Measurements from ENCODE around the gene LTBP2.
"Not testable (repeated sequence)": the region's sequence is repeated elsewhere in the genome, so short reads cannot be mapped to it uniquely, and the experiment has no call there.

LTBP2 gene

DNA sequence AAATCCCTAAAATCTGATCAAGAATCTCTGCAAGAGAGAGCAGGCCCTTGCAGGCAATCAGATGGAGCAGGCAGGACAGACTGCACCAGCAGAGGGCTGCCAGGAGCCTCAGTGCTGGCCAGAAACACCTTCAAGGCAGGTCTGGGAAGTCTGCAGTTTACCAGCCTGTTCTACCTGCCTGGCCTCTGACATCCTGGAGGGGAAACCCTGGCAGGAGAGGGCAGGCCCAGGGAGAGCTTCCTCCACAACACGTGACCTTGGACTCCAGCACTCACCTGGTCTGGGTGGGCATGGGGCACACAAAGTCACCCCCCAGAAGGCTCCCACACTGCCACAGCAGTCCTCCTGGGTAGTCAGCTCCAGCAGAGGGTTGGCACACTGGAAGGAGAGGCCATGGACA, 62.4 kb downstream of the LTBP2 start:
- Histone ChIP-seq H3K4me1 (ENCODE audit: control insufficient read depth, insufficient read depth, low read length) (no peaks in the 10 kb centered on the region), H3K9ac (ENCODE audit: low read length) (no peak overlapping the region), H3K4me3 (ENCODE audit: low read length) (no peak overlapping the region), H3K9me3 (ENCODE audit: control insufficient read depth, low read length) (no peaks in the 10 kb centered on the region), H3K36me3 (ENCODE audit: control insufficient read depth, insufficient read depth, low read length) (no peaks in the 10 kb centered on the region), H3K27me3 (ENCODE audit: control insufficient read depth, insufficient read depth, low read length) (peaks cover 11% of the 10 kb centered on the region)

DNA sequence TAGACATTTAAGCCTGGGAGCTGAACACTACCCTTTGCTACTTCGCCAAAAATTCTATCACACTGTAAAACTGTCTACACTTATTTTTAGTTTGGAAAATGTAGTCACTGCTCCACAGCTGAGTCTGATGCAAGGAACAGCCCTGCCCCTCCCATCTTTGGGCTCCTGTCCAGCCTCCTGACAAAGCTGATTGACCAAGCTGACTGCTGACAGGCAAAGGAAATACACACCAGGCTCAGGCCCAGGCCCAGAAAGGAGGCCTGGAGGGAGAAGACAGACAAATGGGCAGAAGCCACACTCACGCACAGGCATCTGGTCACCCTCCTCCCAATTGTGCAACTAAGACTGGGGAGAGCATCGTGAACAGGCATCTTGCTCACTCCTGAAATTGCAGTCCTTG, 63.2 kb downstream of the LTBP2 start:
- H3K4me1 ChIP-seq (ENCODE audit: control insufficient read depth, insufficient read depth, low read length): no peaks in the 10 kb centered on the region

DNA sequence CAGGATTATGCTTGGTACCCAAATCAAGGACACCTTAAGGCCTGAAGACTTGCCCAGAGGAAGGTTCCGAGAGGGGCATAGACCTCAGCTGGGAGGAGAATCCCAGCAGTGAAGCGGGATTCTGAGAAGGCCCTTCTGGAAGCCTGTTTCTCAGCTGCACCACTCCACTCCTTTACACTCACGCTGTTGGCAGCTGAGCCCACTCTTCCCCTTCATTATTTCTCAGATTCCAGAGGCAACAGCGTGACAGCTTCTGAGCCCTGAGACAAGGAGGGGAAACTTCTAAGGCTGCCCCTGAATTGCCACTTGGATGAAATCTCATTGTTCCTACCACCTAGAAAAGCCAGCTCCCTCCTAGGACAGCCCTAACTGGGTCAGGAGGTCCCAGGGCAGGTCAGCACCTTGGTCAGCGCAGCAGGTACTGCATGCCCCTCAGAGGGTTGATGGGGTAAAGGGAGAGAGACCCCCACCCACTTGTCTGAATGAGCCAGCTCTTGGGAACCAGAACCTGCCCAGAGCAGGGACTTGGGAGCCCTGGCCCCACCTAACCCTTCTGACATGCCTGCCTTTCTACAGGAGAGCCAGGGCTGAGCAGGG, 64.6 kb downstream of the LTBP2 start:
- no peak overlapping the region for H3K4me3 ChIP-seq (ENCODE audit: low read length)
- H3K9me3 ChIP-seq (ENCODE audit: control insufficient read depth, low read length): no peaks in the 10 kb centered on the region
- H3K4me1 ChIP-seq (ENCODE audit: control insufficient read depth, insufficient read depth, low read length): no peaks in the 10 kb centered on the region
- H3K9ac ChIP-seq (ENCODE audit: low read length): no peak overlapping the region
- peaks cover 2% of the 10 kb centered on the region for H3K27me3 ChIP-seq (ENCODE audit: control insufficient read depth, insufficient read depth, low read length)
- H3K36me3 ChIP-seq (ENCODE audit: control insufficient read depth, insufficient read depth, low read length): no peaks in the 10 kb centered on the region

More for the DNA sequence above, 63.2 kb downstream of the LTBP2 start:
- Histone ChIP-seq H3K4me3 (ENCODE audit: low read length) (no peak overlapping the region), H3K9me3 (ENCODE audit: control insufficient read depth, low read length) (no peaks in the 10 kb centered on the region), H3K27me3 (ENCODE audit: control insufficient read depth, insufficient read depth, low read length) (peaks cover 11% of the 10 kb centered on the region), H3K36me3 (ENCODE audit: control insufficient read depth, insufficient read depth, low read length) (no peaks in the 10 kb centered on the region), H3K9ac (ENCODE audit: low read length) (no peak overlapping the region)

DNA sequence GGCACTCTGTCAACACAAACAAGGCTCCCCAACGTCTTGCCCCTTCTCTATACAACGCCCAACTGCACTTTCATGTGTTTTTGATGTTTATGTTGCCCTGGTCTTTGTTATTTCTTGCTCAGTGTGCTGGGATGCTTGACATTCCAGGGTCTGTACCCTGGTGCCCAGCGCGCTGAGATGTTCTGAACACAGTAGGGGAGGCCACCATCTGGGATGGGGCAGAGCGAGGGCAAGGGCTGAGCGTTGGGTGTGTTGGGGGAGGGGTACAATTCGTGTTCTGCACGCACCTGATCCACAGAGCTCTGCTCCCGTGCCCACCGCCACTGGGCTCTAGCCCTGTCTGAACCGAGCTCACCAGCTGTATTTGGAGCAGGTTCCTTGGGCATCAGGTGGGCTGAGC, 65.6 kb downstream of the LTBP2 start:
- H3K36me3 ChIP-seq (ENCODE audit: control insufficient read depth, insufficient read depth, low read length): no peaks in the 10 kb centered on the region
- no peaks in the 10 kb centered on the region for H3K4me1 ChIP-seq (ENCODE audit: control insufficient read depth, insufficient read depth, low read length)
- H3K9me3 ChIP-seq (ENCODE audit: control insufficient read depth, low read length): no peaks in the 10 kb centered on the region
- no peak overlapping the region for H3K9ac ChIP-seq (ENCODE audit: low read length)
- no peak overlapping the region for H3K4me3 ChIP-seq (ENCODE audit: low read length)
- H3K27me3 ChIP-seq (ENCODE audit: control insufficient read depth, insufficient read depth, low read length): no peaks in the 10 kb centered on the region

DNA sequence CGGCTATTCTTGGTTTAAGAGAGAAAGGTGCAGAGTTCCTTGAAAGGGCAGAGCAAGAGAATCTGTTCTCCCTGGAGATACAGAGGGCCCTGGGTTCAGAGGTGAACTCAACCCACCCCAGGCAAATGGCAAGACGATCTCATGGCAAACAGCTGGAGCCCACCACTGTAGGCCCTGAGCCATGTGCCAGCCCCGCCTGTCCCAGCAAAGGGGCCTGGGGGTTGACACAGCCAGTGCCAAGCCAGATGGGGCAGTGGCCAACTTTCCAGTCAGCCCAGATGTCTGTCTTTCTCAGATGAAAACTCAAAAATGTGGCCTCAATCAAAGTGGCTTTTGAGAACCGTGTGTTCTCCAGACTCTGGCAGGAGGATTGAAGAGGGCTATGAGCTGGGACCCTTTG, 66.7 kb downstream of the LTBP2 start:
- H3K9me3 ChIP-seq (ENCODE audit: control insufficient read depth, low read length): no peaks in the 10 kb centered on the region
- no peaks in the 10 kb centered on the region for H3K27me3 ChIP-seq (ENCODE audit: control insufficient read depth, insufficient read depth, low read length)
- no peak overlapping the region for H3K4me3 ChIP-seq (ENCODE audit: low read length)
- no peak overlapping the region for H3K9ac ChIP-seq (ENCODE audit: low read length)
- H3K36me3 ChIP-seq (ENCODE audit: control insufficient read depth, insufficient read depth, low read length): no peaks in the 10 kb centered on the region
- H3K4me1 ChIP-seq (ENCODE audit: control insufficient read depth, insufficient read depth, low read length): no peaks in the 10 kb centered on the region

DNA sequence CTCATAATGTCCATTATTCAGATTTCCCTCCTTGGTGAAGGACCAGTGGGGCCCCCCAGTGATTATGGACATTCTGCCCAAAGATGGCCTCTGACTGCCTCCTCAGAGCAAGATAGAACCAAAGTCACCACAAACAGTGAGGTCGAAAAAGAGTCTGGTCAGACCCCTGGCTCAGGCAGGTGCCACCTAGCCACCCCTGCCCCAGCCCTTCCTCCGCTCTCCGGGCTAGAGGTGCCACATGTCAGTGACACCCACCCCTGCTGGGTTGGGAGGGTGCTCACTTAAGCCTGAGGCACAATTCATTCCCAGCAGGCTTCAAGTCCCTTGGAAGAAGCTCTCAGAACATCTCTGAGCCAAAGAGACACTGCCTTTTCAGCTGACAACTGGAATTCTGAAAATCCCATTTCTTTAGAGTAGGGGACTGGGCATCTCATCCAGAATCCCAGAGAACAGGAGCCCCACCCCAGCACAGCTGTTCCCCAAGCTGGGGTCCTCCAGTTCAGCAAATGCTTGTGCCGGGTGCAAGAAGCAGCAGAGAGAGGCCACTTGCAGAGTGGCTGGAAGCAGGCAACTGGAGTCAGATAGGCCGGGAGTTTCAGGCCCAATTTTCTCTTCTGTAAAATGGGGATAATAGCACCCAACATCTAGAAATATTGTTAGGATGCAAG, 68.1 kb downstream of the LTBP2 start:
- no peaks in the 10 kb centered on the region for H3K4me1 ChIP-seq (ENCODE audit: control insufficient read depth, insufficient read depth, low read length)
- H3K9ac ChIP-seq (ENCODE audit: low read length): no peak overlapping the region
- H3K4me3 ChIP-seq (ENCODE audit: low read length): no peak overlapping the region
- H3K9me3 ChIP-seq (ENCODE audit: control insufficient read depth, low read length): no peaks in the 10 kb centered on the region
- H3K27me3 ChIP-seq (ENCODE audit: control insufficient read depth, insufficient read depth, low read length): no peaks in the 10 kb centered on the region
- H3K36me3 ChIP-seq (ENCODE audit: control insufficient read depth, insufficient read depth, low read length): no peaks in the 10 kb centered on the region

DNA sequence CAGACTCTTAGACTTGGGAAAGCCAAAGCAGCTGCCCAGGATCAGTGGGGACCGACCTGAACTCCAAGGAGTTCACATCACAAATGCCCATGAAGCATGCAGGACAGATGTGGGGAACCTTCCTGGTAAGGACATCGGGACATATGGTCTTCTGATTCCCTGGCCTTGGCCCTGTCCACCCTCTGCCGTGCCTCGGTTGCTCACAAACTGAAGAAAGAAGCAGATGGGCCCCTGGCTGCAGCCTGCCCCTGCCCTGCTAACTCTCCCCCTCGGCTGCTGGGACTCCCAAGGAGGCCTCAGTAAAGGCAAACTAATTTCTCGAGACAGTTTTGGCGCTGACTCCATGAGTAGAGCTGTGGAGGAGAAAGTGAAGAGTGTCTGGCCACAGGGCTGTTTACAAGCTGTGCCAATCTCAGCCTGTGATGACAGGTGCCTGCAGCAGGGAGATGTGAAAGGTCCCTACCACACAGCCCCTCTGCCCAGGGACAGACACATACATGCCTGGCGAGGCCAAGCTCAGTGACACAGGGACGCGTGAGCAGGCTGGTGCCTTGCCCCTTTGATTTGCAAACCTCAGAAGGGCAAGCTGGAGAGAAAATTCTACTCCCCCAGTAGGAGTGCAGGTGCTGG, 69.9 kb downstream of the LTBP2 start:
- H3K36me3 ChIP-seq (ENCODE audit: control insufficient read depth, insufficient read depth, low read length): no peaks in the 10 kb centered on the region

DNA sequence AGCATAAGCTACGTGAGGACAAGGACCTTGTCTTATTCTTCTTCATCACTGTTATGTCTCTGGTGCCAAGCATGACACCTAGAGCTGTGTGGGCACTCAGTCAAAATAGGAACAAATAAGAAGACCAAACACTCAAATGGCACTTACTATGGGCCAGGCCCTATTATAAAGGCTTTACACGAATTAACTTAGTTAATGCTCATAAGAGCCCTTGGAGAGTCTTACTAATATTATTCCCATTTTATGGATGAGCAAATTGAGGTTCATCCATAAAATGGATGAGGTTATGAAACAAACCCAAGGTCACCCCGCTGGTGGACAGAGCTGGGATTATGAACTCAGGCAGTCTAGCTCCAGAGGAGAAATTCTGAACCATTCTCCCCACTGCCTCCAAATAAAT, 70.8 kb downstream of the LTBP2 start:
- H3K4me3 ChIP-seq (ENCODE audit: low read length): no peak overlapping the region
- no peak overlapping the region for H3K9ac ChIP-seq (ENCODE audit: low read length)
- H3K9me3 ChIP-seq (ENCODE audit: control insufficient read depth, low read length): no peaks in the 10 kb centered on the region
- no peaks in the 10 kb centered on the region for H3K27me3 ChIP-seq (ENCODE audit: control insufficient read depth, insufficient read depth, low read length)
- H3K4me1 ChIP-seq (ENCODE audit: control insufficient read depth, insufficient read depth, low read length): no peaks in the 10 kb centered on the region
- no peaks in the 10 kb centered on the region for H3K36me3 ChIP-seq (ENCODE audit: control insufficient read depth, insufficient read depth, low read length)

More for the DNA sequence above, 69.9 kb downstream of the LTBP2 start:
- H3K4me1 ChIP-seq (ENCODE audit: control insufficient read depth, insufficient read depth, low read length): no peaks in the 10 kb centered on the region
- H3K9me3 ChIP-seq (ENCODE audit: control insufficient read depth, low read length): no peaks in the 10 kb centered on the region
- no peak overlapping the region for H3K9ac ChIP-seq (ENCODE audit: low read length)
- no peak overlapping the region for H3K4me3 ChIP-seq (ENCODE audit: low read length)
- no peaks in the 10 kb centered on the region for H3K27me3 ChIP-seq (ENCODE audit: control insufficient read depth, insufficient read depth, low read length)

DNA sequence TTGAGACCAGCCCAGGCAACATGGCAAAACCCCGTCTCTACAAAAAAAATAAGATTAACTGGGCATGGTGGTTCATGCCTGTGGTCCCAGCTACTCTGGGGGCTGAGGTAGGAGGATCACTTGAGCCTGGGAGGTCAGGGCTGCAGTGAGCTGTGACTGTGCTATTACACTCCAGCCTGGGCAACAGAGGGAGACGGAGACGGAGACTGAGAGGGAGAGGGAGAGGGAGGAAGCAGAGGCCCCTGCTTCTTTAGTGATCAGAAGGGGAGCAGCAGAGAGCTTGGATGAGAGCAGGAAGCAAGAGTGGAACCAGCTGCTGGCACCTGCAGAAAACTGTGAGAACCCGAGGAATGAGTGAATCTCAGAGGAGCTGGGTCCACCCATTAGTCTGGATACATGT, 72.5 kb downstream of the LTBP2 start:
- Histone ChIP-seq H3K4me1 (ENCODE audit: control insufficient read depth, insufficient read depth, low read length) (no peaks in the 10 kb centered on the region), H3K9ac (ENCODE audit: low read length) (no peak overlapping the region), H3K36me3 (ENCODE audit: control insufficient read depth, insufficient read depth, low read length) (no peaks in the 10 kb centered on the region), H3K4me3 (ENCODE audit: low read length) (no peak overlapping the region), H3K9me3 (ENCODE audit: control insufficient read depth, low read length) (no peaks in the 10 kb centered on the region), H3K27me3 (ENCODE audit: control insufficient read depth, insufficient read depth, low read length) (no peaks in the 10 kb centered on the region)

DNA sequence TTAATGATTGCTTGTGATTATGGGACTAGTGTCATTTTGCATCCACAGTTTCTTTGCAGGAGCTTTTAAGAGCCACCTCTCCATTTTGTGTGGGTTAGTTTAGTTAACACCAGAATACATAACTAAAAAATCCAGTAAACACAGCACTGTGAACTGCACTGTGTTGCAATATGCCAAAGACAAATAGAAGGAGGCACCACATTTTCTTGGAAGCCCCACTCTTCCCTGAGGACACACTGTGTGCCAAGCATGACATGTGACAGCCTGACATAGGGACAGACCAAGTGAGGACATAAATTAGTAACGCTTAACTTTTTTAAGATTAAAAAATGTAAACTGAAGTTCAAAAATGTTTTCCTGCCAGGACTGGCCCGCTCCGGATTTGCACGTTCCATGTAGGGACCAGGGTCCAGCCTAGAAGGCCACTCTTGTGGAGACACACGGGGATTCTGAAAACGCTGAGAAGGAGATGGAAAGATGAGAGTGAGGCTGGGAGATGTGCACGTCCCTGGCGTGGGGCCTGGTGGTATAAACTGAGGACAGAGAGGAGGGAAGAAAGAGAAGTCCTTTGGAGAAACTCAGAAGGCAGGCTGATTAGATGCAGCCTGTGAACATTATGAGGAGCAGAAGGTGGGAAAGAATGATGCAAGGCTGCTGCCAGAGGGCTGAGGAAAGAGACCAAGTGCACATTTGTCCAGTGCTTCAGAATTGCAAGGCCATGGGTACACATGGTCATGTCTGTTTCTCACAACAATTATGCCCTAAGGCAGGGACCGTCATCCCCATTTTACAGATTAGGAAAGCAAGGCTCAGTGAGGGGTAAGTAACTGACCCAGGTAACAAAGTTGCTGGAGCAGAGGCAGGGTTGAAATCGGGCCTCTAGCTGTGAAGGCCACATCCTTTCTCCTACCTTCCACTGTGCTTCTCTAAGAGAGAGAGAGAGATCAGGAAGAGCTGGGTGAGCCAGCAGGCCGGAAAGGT, 73.3 kb downstream of the LTBP2 start:
- Histone ChIP-seq H3K27me3 (ENCODE audit: control insufficient read depth, insufficient read depth, low read length) (no peaks in the 10 kb centered on the region), H3K4me1 (ENCODE audit: control insufficient read depth, insufficient read depth, low read length) (no peaks in the 10 kb centered on the region), H3K9me3 (ENCODE audit: control insufficient read depth, low read length) (no peaks in the 10 kb centered on the region), H3K36me3 (ENCODE audit: control insufficient read depth, insufficient read depth, low read length) (no peaks in the 10 kb centered on the region), H3K4me3 (ENCODE audit: low read length) (no peak overlapping the region), H3K9ac (ENCODE audit: low read length) (no peak overlapping the region)

DNA sequence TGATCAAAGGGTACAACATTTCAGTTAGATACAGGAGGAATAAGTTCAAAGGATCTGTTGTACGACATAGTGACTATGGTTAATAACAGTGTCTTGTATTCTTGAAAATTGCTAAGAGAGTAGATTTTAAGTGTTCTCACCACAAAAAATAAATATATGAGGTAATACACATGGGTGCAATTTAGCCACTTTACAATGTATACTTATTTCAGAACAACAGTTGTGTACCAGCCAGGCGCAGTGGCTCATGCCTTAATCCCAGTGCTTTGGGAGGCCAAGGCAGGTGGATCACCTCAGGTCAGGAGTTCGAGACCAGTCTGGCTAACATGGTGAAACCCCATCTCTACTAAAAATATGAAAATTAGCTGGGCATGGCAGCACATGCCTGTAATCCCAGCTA, 75.7 kb downstream of the LTBP2 start:
- not testable (repeated sequence) for H3K36me3 ChIP-seq (ENCODE audit: control insufficient read depth, insufficient read depth, low read length); H3K27me3 ChIP-seq (ENCODE audit: control insufficient read depth, insufficient read depth, low read length); H3K9me3 ChIP-seq (ENCODE audit: control insufficient read depth, low read length); H3K4me3 ChIP-seq (ENCODE audit: low read length); H3K9ac ChIP-seq (ENCODE audit: low read length); H3K4me1 ChIP-seq (ENCODE audit: control insufficient read depth, insufficient read depth, low read length)
